ENCODE results near the gene COMMD1.

GRCh38 chr2:61928826-61929461 is 23.5 kb downstream of the COMMD1 start:
- no peak for TF ChIP-seq CTCF (IDR thresholded peaks at IDR 0.05)
- no peak for TF ChIP-seq RXRA (IDR thresholded peaks at IDR 0.05; ENCODE audit: borderline replicate concordance, low read depth)
- TF ChIP-seq USF2 (IDR thresholded peaks at IDR 0.05; ENCODE audit: borderline replicate concordance, low read depth, low read length), result no peak
- no peak for TF ChIP-seq TAF1 (IDR thresholded peaks at IDR 0.05; ENCODE audit: borderline replicate concordance, low read depth, low read length)
